HL-60 (cell line): Measurements from ENCODE around the gene TTLL3.

Experiments
- DNase-seq, 2 experiments: peaks; one replicate each; pipeline ENCODE4 v3.0.0-alpha.2; 2010 to 2020; ENCODE audit warnings: low read depth in 1 of 2, low spot score in 1 of 2
- H3K27ac ChIP-seq: fragments of 250-450 bp; sonication (Bioruptor Pico); replicated peaks from 2 replicates; pipeline ENCODE4 v1.5.1; 2020; ENCODE audit warnings: mild to moderate bottlenecking, moderate library complexity
- H3K27me3 ChIP-seq: fragments of 250-450 bp; sonication (Bioruptor Pico); 2 replicates; pipeline ENCODE4 v1.5.1; 2021; ENCODE audit warnings: mild to moderate bottlenecking, moderate library complexity; ENCODE audit not compliant: insufficient read depth, poor library complexity, severe bottlenecking
- H3K4me3 ChIP-seq: replicated peaks from 2 replicates; pipeline ENCODE4 v1.5.1; 2011; ENCODE audit warnings: mild to moderate bottlenecking, control low read depth, low read length; ENCODE audit not compliant: insufficient read depth
- CTCF ChIP-seq: IDR thresholded peaks from one replicate; pipeline ENCODE4 v1.5.1; 2011; ENCODE audit warnings: low read length, control low read depth, inconsistent platforms; ENCODE audit not compliant: insufficient read depth
- GABPA ChIP-seq: IDR thresholded peaks from 2 replicates; pipeline ENCODE4 v1.6.1; 2012; ENCODE audit warnings: low read depth
- POLR2AphosphoS5 ChIP-seq: IDR thresholded peaks from 2 replicates; pipeline ENCODE4 v1.6.1; 2012; ENCODE audit warnings: low read depth
- REST ChIP-seq: IDR thresholded peaks from 2 replicates; pipeline ENCODE4 v1.6.1; 2012; ENCODE audit warnings: low read depth; ENCODE audit not compliant: insufficient replicate concordance
- SPI1 ChIP-seq: IDR thresholded peaks from 2 replicates; pipeline ENCODE4 v1.6.1; 2012; ENCODE audit warnings: low read depth, mild to moderate bottlenecking, borderline replicate concordance

The TTLL3 gene

GRCh38 chr3:9818666-9819335 is 8.7 kb downstream of the TTLL3 start:
- DNase-seq = no peak
- Histone ChIP-seq H3K4me3 (no peak overlapping the region), H3K27me3 (no peaks in the 10 kb centered on the region), H3K27ac (no peak overlapping the region)
- no peak for TF ChIP-seq POLR2AphosphoS5
- no peak for TF ChIP-seq CTCF
- TF ChIP-seq GABPA = no peak
- TF ChIP-seq SPI1 = no peak
- TF ChIP-seq REST = no peak

- no peak overlapping the region for H3K4me3 ChIP-seq
- H3K27me3 ChIP-seq = no peaks in the 10 kb centered on the region
- no peak for TF ChIP-seq REST
- TF ChIP-seq CTCF = no peak
- no peak for TF ChIP-seq SPI1
- no peak for TF ChIP-seq POLR2AphosphoS5
- no peak for TF ChIP-seq GABPA
- no peak overlapping the region for H3K27ac ChIP-seq
- DNase-seq = no peak
These were observed 10.5 kb downstream of the TTLL3 start for GRCh38 chr3:9820543-9820942.

- no peak for TF ChIP-seq POLR2AphosphoS5
- TF ChIP-seq SPI1 = no peak
- no peak for TF ChIP-seq CTCF
- no peak for TF ChIP-seq REST
- no peak for TF ChIP-seq GABPA
- H3K27me3 ChIP-seq = no peaks in the 10 kb centered on the region
- H3K4me3 ChIP-seq = no peak overlapping the region
- no peak for DNase-seq
- H3K27ac ChIP-seq = no peak overlapping the region
These were observed 10.9 kb downstream of the TTLL3 start for GRCh38 chr3:9820946-9821345.
